HG02610 (cell line): ENCODE data around the gene CETP.

Experiments used
- ATAC-seq: cut with Tn5 transposase; IDR thresholded peaks from one replicate; pipeline ENCODE4 v1.9.1; 2021; ENCODE audit warnings: mild to moderate bottlenecking, moderate library complexity; ENCODE audit not compliant: unreplicated experiment

CETP gene

GRCh38 chr16:56961851-56962281 is at the start of gene CETP:
CETP (plus strand) TSS chr16:56961950; CDS start chr16:56961980, 30 bp downstream.
- ATAC-seq: no peak

GRCh38 chr16:56912746-56913708 is 48.7 kb upstream of the CETP start:
- no peak for ATAC-seq

GRCh38 chr16:56914896-56915295 is 46.9 kb upstream of the CETP start:
- no peak for ATAC-seq

GRCh38 chr16:56915336-56916119 is 46.2 kb upstream of the CETP start:
- ATAC-seq: no peak

GRCh38 chr16:56916571-56917403 is 45.0 kb upstream of the CETP start:
- peak; percentile 67 for ATAC-seq

GRCh38 chr16:56918467-56919012 is 43.2 kb upstream of the CETP start:
- ATAC-seq: no peak

GRCh38 chr16:56919099-56919800 is 42.5 kb upstream of the CETP start:
- ATAC-seq: no peak

- no peak for ATAC-seq
Measured at GRCh38 chr16:56921571-56921970, 40.2 kb upstream of the CETP start.

GRCh38 chr16:56923481-56924091 is 38.2 kb upstream of the CETP start:
- no peak for ATAC-seq

GRCh38 chr16:56927471-56927870 is 34.3 kb upstream of the CETP start:
- no peak for ATAC-seq

GRCh38 chr16:56929639-56930038 is 32.1 kb upstream of the CETP start:
- ATAC-seq: no peak

- no peak for ATAC-seq
Measured at GRCh38 chr16:56930486-56931270, 31.1 kb upstream of the CETP start.

GRCh38 chr16:56931271-56931891 is 30.4 kb upstream of the CETP start:
- peak; percentile 30 for ATAC-seq

GRCh38 chr16:56931892-56932720 is 29.6 kb upstream of the CETP start, which contains the start of gene HERPUD1:
HERPUD1 (plus strand) TSS chr16:56932142; CDS start chr16:56932245, 103 bp downstream.
- peak; percentile 82 for ATAC-seq

- ATAC-seq: no peak
Measured at GRCh38 chr16:56932721-56933619, 28.8 kb upstream of the CETP start.
